Measurements from ENCODE around the gene SPATA33.

SPATA33 gene

DNA sequence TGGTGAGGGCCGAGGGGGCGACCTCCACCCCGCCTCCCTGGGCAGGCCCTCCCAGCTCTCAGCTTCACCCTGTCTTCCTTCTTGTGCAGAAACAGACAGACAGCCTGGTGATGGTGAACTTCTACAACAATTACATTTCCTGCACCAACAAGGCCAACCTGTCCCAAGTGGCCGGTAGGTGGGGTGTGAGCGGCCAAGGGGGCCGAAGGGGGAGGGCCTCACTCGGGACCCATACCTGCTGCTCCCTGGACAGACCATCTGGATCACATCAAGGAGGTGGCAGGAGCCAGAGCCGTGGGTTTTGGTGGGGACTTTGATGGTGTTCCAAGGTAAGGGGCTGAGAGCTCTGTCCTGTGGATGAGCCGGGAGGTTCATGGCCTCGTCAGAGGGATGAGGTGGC is 20.3 kb upstream of the SPATA33 start:
- DNase-seq (ENCODE audit: low read depth), result no peak
- no peak for TF ChIP-seq POLR2A (IDR thresholded peaks at IDR 0.05; ENCODE audit: extremely low read depth, insufficient read length)
- no peak for TF ChIP-seq MYC (IDR thresholded peaks at IDR 0.05; ENCODE audit: low read depth, low read length)
- TF ChIP-seq, protein P1, sequence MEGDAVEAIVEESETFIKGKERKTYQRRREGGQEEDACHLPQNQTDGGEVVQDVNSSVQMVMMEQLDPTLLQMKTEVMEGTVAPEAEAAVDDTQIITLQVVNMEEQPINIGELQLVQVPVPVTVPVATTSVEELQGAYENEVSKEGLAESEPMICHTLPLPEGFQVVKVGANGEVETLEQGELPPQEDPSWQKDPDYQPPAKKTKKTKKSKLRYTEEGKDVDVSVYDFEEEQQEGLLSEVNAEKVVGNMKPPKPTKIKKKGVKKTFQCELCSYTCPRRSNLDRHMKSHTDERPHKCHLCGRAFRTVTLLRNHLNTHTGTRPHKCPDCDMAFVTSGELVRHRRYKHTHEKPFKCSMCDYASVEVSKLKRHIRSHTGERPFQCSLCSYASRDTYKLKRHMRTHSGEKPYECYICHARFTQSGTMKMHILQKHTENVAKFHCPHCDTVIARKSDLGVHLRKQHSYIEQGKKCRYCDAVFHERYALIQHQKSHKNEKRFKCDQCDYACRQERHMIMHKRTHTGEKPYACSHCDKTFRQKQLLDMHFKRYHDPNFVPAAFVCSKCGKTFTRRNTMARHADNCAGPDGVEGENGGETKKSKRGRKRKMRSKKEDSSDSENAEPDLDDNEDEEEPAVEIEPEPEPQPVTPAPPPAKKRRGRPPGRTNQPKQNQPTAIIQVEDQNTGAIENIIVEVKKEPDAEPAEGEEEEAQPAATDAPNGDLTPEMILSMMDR (IDR thresholded peaks at IDR 0.05; ENCODE audit: low read depth, low read length), result no peak
- no peak overlapping the region for H3K4me3 ChIP-seq (ENCODE audit: low read depth, low read length)

DNA sequence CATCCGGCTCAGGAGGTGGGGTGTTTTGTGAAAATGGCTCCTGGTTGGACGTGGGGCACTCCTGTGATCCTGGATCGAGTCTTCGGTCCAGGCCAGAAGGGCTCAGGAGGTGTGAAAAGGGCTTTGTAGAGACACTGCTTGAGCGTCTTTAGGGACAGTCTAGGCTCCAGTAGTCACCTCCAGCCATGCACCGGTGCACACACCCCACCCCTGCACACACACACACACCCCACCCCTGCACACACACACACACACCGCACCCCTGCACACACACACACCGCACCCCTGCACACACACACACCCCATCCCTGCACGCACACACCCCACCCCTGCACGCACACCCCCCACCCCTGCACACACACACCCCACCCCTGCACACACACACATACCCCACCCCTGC is 19.2 kb upstream of the SPATA33 start:
- TF ChIP-seq, protein P1 (IDR thresholded peaks at IDR 0.05; ENCODE audit: low read depth, low read length), result no peak
- TF ChIP-seq MYC (IDR thresholded peaks at IDR 0.05; ENCODE audit: low read depth, low read length) (no peak), POLR2A (IDR thresholded peaks at IDR 0.05; ENCODE audit: extremely low read depth, insufficient read length) (no peak)
- TF ChIP-seq, protein P2, sequence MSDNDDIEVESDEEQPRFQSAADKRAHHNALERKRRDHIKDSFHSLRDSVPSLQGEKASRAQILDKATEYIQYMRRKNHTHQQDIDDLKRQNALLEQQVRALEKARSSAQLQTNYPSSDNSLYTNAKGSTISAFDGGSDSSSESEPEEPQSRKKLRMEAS (IDR thresholded peaks at IDR 0.05; ENCODE audit: low read depth, low read length), result no peak
- H3K4me3 ChIP-seq (ENCODE audit: low read depth, low read length), result no peak overlapping the region
- no peak for DNase-seq (ENCODE audit: low read depth)

DNA sequence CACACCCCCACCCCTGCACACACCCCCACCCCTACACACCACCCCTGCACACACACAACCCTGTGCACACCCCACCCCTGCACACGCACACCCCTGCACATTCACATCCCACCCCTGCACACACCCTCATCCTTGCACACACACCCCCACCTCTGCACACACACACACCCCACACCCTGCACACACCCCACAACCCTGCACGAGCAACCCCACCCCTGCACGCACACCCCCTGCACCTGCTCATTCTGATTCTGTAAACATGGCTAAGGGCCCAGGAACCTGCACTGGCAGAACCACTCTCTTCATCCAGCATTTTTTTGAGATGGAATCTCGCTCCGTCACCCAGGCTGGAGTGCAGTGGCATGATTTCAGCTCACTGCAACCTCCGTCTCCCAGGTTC is 18.3 kb upstream of the SPATA33 start:
- no peak for DNase-seq (ENCODE audit: low read depth)
- no peak overlapping the region for H3K4me3 ChIP-seq (ENCODE audit: low read depth, low read length)
- TF ChIP-seq POLR2A (IDR thresholded peaks at IDR 0.05; ENCODE audit: extremely low read depth, insufficient read length), result no peak
- TF ChIP-seq, protein P1 (IDR thresholded peaks at IDR 0.05; ENCODE audit: low read depth, low read length), result no peak
- TF ChIP-seq, protein P2 (IDR thresholded peaks at IDR 0.05; ENCODE audit: low read depth, low read length), result no peak
- TF ChIP-seq MYC (IDR thresholded peaks at IDR 0.05; ENCODE audit: low read depth, low read length), result no peak

DNA sequence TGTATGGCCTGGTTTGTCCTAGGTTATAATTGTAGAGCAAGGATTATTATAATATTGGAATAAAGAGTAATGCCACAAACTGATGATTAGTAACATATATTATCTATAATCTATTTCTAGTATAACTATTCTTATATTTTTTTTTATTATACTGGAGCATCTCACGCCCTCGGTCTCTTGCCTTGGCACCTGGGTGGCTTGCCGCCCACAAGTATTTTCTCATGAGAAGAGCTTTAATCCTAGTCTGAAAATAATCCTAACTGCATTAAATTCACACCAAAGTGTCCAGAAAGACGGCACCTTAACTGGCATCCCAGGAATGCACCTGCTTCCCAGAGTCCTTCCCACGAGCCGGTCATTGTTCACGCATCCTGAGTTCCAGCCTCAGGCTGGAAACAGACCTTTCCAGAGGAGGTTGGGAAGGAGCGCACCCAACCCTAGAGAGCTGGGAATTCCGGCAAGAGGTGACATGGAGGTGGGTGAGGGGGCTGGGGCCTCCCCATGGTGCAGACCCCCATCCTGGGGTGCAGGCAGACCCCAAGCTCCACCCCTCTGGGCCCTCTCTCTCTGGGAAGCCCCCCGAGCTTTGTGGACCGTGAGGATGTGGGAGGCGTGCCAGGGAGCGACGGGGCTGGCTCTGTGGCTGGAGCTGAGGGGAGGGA is 16.0 kb upstream of the SPATA33 start:
- DNase-seq (ENCODE audit: low read depth), result no peak
- TF ChIP-seq, protein P2 (IDR thresholded peaks at IDR 0.05; ENCODE audit: low read depth, low read length), result no peak
- no peak for TF ChIP-seq POLR2A (IDR thresholded peaks at IDR 0.05; ENCODE audit: extremely low read depth, insufficient read length)
- TF ChIP-seq, protein P1 (IDR thresholded peaks at IDR 0.05; ENCODE audit: low read depth, low read length), result no peak
- TF ChIP-seq MYC (IDR thresholded peaks at IDR 0.05; ENCODE audit: low read depth, low read length), result no peak
- no peak overlapping the region for H3K4me3 ChIP-seq (ENCODE audit: low read depth, low read length)

DNA sequence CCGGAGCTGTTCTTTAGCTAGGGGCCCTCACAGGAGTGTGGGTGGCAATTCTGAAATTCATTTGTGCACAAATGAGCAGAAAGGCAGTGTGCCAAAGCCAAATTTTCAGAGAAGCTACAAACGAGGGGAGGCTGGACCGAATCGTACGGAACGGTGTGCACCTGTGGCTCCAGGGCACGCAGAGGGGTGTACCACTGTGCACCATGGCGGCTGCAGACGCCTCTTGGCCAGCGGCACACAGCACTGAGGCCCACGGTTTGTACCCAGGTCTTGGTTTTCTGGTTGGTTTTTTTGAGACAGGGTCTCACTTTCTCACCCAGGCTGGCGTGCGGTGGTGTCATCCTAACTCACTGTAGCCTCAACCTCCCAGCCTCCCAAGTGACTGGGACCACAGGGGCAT is 15.1 kb upstream of the SPATA33 start:
- no peak for TF ChIP-seq MYC (IDR thresholded peaks at IDR 0.05; ENCODE audit: low read depth, low read length)
- DNase-seq (ENCODE audit: low read depth), result no peak

DNA sequence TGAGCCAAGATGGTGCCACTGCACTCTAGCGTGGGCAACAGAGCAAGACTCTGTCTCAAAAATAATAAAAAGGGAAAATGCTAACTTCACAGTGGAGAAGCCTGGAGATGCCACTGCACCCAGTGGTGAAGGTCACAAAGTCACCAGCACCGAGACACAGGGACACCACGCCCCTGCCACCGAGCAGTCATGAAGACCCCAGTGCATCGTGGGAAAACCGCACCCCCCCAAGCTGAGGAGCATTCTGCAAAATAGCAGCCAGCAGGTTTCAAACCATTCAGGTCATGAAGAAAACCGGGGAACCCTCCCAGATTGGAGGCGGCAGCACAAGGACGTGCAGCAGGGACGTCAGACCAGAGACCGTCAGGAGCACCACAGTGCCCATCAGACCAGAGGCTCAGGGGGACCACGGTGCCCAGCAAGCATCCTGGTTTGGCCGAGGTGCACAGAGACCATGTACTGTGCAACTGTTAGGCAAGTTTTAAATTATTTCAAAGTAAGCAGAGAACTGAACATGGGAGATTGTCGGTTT is 13.8 kb upstream of the SPATA33 start:
- DNase-seq (ENCODE audit: low read depth), result no peak
- TF ChIP-seq, protein P1 (IDR thresholded peaks at IDR 0.05; ENCODE audit: low read depth, low read length), result no peak
- TF ChIP-seq POLR2A (IDR thresholded peaks at IDR 0.05; ENCODE audit: extremely low read depth, insufficient read length) (no peak), MYC (IDR thresholded peaks at IDR 0.05; ENCODE audit: low read depth, low read length) (no peak)
- TF ChIP-seq, protein P2 (IDR thresholded peaks at IDR 0.05; ENCODE audit: low read depth, low read length), result no peak
- H3K4me3 ChIP-seq (ENCODE audit: low read depth, low read length), result no peak overlapping the region

More for the DNA sequence above, 15.1 kb upstream of the SPATA33 start:
- H3K4me3 ChIP-seq (ENCODE audit: low read depth, low read length), result no peak overlapping the region

Data from NB4 (cell line).